HG03460 (cell line): ENCODE measurements around the gene IGFALS.

Experiments
- ATAC-seq: cut with Tn5 transposase; IDR thresholded peaks from one replicate; pipeline ENCODE4 v1.9.1; 2021; ENCODE audit not compliant: unreplicated experiment

The IGFALS gene

GRCh38 chr16:1777375-1778199 lies 15.9 kb downstream of the IGFALS start:
- ATAC-seq = no peak

- no peak for ATAC-seq
These were observed 16.5 kb downstream of the IGFALS start for GRCh38 chr16:1776991-1777374.

DNA sequence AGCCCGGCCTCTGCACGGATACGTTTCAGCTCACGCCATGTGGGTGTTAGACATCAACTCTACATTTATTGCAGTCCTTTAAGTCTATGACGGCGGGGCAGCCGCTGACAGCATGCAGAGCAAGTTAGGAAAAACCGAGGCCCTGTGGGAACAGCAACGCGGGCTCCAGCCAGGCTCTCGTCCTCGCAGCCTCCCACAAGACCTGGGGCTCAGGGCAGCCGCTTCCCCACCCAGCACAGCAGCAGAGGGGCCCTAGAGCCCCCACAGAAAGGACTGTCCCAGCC lies 16.9 kb downstream of the IGFALS start:
- ATAC-seq = no peak

DNA sequence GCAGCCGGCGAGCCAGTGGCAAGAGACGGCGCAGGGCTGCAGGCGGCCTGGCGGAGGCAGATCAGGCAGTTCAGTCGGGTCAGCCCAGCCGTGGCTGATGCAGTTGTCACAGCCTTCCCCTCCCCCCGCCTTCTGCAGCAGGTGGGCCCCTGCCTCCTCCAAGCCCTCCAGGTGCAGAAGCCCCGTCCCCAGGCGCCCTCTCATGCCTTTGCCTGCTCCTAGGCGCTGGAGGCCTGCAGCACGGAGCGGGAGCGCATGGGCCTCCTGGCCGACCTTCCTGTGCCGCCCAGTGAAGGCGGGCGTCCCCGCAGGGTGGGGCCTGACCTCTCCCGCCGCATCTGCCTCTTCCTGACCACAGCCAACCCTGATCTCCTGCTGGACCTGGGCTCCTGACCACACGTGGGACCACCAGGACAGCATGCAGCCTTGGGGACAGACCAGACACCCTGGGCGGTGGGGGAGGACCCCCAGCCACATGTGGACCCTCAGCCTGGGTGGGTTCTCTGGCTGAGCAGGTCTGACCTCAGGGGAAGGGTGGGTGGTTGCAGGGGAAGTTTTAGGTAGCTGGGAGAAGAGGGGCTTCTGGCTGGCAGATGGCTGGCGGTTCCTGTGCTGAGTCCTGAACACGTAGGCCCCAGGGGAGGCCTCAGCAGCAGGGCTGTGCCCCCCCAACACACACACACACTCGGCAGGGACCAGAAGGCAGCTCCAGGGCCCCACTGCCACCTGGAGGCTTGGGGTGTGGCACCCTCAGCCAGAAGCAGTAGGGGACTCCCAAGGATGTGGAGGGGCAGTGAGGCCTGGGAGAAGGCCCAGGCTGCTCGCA lies 17.4 kb downstream of the IGFALS start:
- ATAC-seq = no peak

- no peak for ATAC-seq
These were observed 18.3 kb downstream of the IGFALS start for GRCh38 chr16:1775006-1775845.

GRCh38 chr16:1774448-1774780 lies 19.1 kb downstream of the IGFALS start:
- no peak for ATAC-seq

DNA sequence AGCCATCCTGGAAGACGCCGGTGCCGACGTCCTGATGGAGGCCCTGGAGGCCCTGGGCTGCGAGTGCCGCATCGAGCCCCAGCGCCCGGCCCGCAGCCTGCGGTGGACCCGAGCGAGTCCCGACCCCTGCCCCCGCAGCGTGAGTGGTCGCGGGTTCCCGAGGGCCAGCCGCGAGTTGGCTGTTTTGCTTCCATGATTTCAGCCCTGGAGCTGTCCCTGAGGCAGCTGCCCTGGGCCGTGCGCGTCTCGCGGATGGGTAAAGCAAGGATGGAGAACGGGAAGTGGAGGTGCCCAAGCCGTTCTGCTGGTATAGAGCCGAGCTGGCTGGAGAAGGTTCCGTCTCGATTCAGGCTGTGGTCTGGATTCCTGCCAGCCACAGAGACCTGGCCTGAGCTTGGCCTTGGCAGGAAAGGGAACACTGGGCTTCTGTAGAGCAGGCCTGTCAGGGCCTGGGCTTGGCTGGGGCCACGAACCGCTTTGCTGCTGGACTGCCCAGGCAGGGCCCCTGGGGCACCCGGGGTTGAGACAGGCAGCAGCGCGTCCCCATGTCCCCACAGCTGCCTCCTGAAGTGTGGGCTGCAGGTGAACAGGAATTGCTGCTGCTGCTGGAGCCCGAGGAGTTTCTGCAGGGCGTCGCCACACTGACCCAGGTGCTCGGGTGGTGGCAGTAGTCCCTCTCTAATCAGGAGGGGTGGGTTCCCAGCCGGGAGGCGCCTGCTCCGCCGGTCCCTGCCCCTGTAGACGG lies 19.6 kb downstream of the IGFALS start:
- ATAC-seq = peak; percentile 9

DNA sequence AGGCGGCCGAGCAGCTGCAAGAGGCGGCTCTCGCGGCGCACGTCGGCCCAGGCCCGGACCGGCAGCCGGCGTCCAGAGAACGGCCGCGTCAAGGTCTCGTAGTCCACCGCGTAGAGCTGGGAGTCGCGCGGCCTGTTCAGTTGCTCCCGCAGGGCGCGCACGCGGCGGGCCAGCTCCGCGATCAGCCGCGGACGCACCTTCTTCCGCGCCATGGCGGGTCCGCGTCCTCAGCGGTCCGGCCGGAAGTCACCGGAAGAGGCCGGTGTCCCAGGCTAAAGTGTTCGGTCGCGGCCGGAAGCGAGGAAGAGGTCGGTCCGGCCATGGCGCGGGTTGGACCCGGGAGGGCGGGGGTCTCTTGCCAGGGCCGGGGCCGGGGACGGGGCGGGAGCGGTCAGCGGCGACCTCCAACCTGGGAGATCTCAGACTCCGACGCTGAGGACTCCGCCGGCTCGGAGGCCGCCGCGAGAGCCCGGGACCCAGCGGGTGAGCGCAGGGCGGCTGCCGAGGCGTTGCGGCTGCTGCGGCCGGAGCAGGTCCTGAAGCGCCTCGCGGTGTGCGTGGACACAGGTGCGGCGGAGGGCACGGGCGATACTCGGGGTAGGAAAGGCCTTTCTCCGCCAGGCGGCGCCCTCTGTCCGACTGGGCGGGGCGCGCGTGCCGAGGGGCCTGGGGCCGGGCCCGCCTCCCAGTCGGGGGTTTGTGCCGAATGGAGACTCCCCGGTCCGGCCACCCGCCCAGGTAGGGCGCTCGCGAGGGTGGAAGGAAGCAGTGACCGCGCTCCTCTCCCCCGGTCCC lies 20.4 kb downstream of the IGFALS start, which contains the start of gene MRPS34:
MRPS34 (minus strand) TSS at position 227 of the 795 bp plus-strand sequence; CDS start at position 212, 15 bp downstream.
- ATAC-seq = peak; percentile 43

- ATAC-seq = no peak
These were observed 21.1 kb downstream of the IGFALS start, which contains the start of gene EME2 for GRCh38 chr16:1772362-1772907. Gene EME2 (plus strand): TSS chr16:1772810. CDS start chr16:1773228, 418 bp downstream.

- no peak for ATAC-seq
These were observed 21.6 kb downstream of the IGFALS start for GRCh38 chr16:1771864-1772361.

GRCh38 chr16:1771188-1771863 lies 22.2 kb downstream of the IGFALS start, which contains the start of gene NME3:
Gene NME3 (minus strand): TSS chr16:1771543. CDS start chr16:1771534, 9 bp downstream.
- ATAC-seq = no peak

DNA sequence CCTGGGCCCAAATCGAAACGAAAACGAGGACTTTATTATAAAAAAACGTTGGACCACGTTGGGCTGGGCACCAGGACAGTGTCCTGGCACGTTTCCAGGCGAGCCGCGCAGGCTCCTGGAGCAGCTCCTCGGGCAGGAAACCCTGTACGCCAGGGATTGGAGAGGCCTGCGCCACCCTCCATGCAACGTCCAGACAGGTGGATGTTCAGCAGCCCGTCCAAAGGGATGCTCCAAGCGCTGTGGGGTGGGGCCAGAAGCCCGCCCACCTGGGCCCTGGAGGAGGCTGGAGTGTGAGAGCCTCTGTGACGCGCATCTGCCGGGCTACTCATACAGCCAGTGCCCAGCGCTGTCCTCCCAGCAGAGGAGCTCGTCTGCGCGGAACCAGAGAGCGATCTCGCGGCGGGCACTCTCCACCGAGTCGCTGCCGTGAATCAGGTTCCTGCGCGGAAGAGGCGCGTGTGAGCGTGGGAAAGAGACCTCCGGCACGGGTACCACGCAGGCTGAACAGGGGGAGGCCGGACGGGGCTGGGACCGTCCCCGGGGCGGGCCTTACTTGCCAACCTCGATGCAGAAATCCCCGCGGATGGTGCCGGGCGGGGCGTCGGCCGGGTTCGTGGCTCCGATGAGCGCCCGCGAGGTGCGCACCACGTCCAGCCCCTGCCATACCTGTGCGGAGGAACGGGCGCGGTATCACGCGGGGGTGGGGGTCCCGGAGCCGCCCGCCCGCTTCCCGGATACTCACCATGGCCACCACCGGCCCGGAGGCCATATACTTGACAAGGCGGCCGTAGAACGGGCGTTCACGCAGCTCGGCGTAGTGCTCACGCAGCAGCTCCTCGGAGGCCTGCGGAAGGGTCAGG lies 22.9 kb downstream of the IGFALS start:
- ATAC-seq = no peak

DNA sequence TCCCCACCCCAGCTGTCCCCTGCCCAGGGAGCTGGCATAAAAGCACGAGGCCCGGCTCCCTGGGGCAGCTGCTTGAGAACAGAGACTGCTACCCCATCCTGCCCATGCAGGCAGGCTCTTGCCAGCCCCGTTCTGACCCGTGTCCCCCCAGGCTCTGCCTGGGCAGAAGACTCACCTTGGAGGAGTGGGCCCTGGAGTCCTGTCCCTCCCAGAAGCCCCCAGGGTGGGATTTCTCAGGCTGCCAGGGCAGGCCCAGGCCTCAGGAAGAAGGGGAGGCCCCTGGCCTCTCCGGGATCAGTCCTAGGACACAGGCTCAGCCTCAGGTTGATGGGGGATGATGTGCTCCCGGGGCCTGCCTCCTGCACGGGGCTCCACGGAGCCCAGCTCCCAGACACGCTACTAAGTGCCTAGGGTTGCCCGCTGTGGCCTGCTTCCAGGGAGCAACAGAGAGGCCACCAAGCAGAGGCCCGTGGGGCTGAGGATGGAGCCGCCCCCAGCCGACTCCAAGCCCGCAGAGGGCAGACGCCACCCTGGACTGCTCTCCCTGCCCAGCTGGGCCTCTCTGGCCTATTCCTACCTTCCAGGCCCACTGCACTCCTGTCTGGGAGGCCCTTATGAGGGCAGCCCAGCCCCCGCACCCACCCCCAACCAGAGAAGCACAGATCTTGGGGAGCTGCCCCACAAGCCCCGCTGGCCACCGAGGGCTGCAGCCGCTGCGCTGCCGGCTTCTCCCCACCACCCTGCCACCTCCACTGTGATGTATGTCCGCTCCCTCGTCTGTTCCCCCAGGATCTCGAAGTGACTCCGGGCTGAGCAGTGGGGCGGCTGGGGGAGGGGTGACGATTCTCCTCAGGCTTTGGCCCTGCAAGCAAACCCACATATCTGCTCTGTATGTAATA lies 23.9 kb downstream of the IGFALS start:
- no peak for ATAC-seq

DNA sequence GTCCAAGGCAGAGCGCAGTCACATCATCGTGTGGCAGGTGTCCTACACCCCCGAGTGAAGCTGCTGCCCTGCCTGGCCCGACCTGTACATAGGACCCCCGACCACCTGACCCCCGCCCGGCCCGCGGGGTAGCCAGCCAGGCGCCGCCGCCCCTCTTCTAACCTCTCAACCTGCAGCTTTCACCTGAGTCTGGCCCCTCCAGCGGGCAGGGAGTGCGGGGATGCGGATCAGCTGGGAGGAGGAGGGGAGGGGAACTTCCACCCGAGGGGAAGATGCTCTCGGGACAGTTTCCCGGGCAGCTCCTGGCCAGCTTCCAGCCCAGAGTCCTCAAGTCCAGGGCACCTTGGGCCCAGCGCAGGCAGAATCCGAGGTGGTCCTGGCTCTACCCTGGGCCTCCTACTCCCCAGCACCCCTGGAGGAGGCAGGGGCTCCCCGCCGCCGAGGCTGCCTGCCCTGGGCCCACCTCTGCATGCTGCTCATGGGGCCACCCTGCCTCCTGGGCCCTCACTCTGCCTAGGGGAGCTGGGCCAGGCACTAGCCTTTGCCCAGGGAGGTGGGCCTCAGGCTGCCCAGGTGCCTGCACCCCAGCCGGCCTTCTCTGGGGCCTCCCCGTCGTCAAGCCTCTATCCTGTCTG lies 24.6 kb downstream of the IGFALS start:
- ATAC-seq = no peak

DNA sequence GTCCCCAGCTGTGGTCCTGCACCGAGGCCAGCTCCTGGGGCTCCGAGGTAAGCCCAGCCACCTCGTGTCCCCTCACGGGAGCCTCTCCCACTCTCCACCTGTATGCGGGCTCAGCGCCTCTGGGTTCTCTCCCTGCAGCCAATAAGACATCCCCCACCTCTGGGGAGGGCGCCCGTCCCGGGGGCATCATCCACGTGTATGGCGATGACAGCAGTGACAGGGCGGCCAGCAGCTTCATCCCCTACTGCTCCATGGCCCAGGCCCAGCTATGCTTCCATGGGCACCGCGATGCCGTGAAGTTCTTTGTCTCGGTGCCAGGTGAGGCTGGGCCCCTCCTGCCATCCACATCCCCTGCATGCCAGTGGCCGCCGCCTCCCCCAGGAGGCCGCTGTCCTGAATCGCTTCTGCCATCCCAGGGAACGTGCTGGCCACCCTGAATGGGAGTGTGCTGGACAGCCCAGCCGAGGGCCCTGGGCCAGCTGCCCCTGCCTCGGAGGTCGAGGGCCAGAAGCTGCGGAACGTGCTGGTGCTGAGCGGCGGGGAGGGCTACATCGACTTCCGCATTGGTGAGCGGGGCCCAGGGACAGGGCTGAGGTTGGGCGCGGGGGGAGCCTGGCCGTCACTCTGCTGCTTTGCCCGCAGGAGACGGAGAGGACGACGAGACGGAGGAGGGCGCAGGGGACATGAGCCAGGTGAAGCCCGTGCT lies 25.3 kb downstream of the IGFALS start:
- no peak for ATAC-seq
